ENCODE data around the gene KBTBD13.
"Not testable (repeated sequence)": the region's sequence is repeated elsewhere in the genome, so short reads cannot be mapped to it uniquely, and the experiment has no call there.

KBTBD13 gene

GRCh38 chr15:65068403-65068788 lies 8.2 kb upstream of the KBTBD13 start:
- FAIRE-seq = no peak
- TF ChIP-seq TAF1 (IDR thresholded peaks at IDR 0.05; ENCODE audit: low read depth, low read length) (no peak), SPI1 (IDR thresholded peaks at IDR 0.05; ENCODE audit: low read depth, low read length) (no peak), POLR2AphosphoS5 (IDR thresholded peaks at IDR 0.05; ENCODE audit: low read depth, low read length) (no peak), POU2F2 (IDR thresholded peaks at IDR 0.05; ENCODE audit: low read depth, low read length) (no peak), POLR2A (IDR thresholded peaks at IDR 0.05; ENCODE audit: low read depth, low read length) (no peak), PAX5 (IDR thresholded peaks at IDR 0.05; ENCODE audit: insufficient read depth, low read length, severe bottlenecking) (no peak)
- DNase-seq (ENCODE audit: insufficient read length, low spot score) = no peak

DNA sequence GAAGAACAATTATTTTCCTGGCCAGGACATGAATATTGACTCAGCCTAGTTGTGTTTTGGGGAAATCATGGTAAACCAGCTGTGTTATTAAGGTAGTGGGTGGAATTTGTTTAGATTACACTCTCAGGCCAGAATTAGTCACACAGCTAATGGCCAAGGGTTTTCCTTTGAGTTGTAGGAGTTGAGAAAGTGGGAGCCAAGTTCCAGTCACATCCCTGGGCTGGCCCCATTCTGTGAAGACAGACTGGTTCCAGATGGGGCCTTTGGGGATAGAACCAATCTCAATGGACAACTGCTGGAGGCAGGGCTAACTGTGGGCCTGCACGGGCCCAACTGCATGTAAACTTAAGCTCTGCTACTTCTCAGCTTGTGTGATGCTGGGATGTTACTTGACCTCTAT lies 7.4 kb upstream of the KBTBD13 start:
- DNase-seq (ENCODE audit: insufficient read length, low spot score) = no peak
- FAIRE-seq = no peak

DNA sequence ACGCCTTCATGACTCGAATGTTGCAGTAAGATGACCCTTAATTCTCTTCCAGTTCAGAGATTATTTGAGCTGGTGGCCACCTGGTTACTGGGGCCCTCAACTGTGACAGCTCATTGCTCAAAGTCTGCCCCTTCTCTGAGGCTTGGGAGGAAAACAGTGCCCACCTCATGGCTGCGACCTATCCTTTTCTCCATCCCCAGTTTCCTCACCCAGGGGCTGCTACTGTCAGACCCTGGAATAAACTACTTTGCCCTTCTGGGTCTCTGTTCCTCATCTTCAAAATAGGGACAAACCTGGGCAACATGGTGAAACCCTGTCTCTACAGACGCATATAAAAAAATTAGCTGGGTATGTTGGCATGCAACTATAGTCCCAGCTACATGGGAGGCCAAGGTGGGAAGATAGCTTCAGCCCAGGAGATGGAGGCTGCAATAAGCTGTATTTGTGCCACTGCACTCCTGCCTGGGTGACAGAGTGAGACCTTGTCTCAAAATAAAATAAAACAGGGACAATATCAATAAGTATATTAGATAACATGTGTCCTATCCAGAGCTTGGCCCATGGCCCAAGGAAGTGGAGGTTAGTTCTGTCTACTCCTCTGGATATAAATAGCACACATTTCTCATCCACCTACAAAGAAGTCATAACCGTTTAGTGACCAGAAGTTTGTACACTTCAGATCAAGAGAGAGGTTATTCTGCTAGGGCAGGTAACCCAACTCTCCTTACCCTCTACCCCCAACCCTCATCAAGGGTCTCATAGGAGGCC lies 6.6 kb upstream of the KBTBD13 start:
- DNase-seq (ENCODE audit: insufficient read length, low spot score) = no peak
- TF ChIP-seq POU2F2 (IDR thresholded peaks at IDR 0.05; ENCODE audit: low read depth, low read length) (no peak), PAX5 (IDR thresholded peaks at IDR 0.05; ENCODE audit: insufficient read depth, low read length, severe bottlenecking) (no peak), POLR2A (IDR thresholded peaks at IDR 0.05; ENCODE audit: low read depth, low read length) (no peak), POLR2AphosphoS5 (IDR thresholded peaks at IDR 0.05; ENCODE audit: low read depth, low read length) (no peak), TAF1 (IDR thresholded peaks at IDR 0.05; ENCODE audit: low read depth, low read length) (no peak), SPI1 (IDR thresholded peaks at IDR 0.05; ENCODE audit: low read depth, low read length) (no peak)
- no peak for FAIRE-seq

More for the DNA sequence above, 7.4 kb upstream of the KBTBD13 start:
- no peak for TF ChIP-seq POU2F2 (IDR thresholded peaks at IDR 0.05; ENCODE audit: low read depth, low read length)
- TF ChIP-seq POLR2A (IDR thresholded peaks at IDR 0.05; ENCODE audit: low read depth, low read length) = no peak
- no peak for TF ChIP-seq PAX5 (IDR thresholded peaks at IDR 0.05; ENCODE audit: insufficient read depth, low read length, severe bottlenecking)
- TF ChIP-seq TAF1 (IDR thresholded peaks at IDR 0.05; ENCODE audit: low read depth, low read length) = no peak
- TF ChIP-seq POLR2AphosphoS5 (IDR thresholded peaks at IDR 0.05; ENCODE audit: low read depth, low read length) = no peak
- TF ChIP-seq SPI1 (IDR thresholded peaks at IDR 0.05; ENCODE audit: low read depth, low read length) = no peak

DNA sequence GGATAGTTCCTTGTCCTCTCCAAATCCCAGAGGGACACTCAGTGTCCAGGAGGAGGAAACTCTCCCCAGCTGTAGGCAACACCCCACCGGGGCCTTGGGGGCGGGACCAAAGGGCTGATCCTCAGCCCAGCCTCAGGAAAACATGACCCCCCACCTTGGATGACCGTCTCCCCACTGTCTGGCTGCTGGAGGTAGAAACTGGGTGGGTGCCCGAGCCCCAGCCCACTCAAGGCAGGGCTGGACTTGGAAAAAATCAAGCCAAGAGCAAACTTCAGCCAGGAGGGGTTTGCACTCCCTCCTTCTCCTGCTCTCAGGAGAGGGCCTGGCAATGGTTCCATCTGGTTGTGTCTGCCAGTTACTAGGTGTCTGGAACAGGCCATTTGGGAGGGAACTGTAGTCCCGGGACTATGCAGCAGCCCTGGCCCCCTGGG lies 5.2 kb upstream of the KBTBD13 start:
- no peak for TF ChIP-seq PAX5 (IDR thresholded peaks at IDR 0.05; ENCODE audit: insufficient read depth, low read length, severe bottlenecking)
- TF ChIP-seq POU2F2 (IDR thresholded peaks at IDR 0.05; ENCODE audit: low read depth, low read length) = no peak
- no peak for TF ChIP-seq POLR2A (IDR thresholded peaks at IDR 0.05; ENCODE audit: low read depth, low read length)
- no peak for TF ChIP-seq TAF1 (IDR thresholded peaks at IDR 0.05; ENCODE audit: low read depth, low read length)
- no peak for TF ChIP-seq POLR2AphosphoS5 (IDR thresholded peaks at IDR 0.05; ENCODE audit: low read depth, low read length)
- TF ChIP-seq SPI1 (IDR thresholded peaks at IDR 0.05; ENCODE audit: low read depth, low read length) = no peak
- DNase-seq (ENCODE audit: insufficient read length, low spot score) = no peak
- FAIRE-seq = no peak

- DNase-seq (ENCODE audit: insufficient read length, low spot score) (no peak), FAIRE-seq (no peak)
- no peak for TF ChIP-seq TAF1 (IDR thresholded peaks at IDR 0.05; ENCODE audit: low read depth, low read length)
- no peak for TF ChIP-seq POLR2A (IDR thresholded peaks at IDR 0.05; ENCODE audit: low read depth, low read length)
- TF ChIP-seq SPI1 (IDR thresholded peaks at IDR 0.05; ENCODE audit: low read depth, low read length) = no peak
- TF ChIP-seq PAX5 (IDR thresholded peaks at IDR 0.05; ENCODE audit: insufficient read depth, low read length, severe bottlenecking) = no peak
- TF ChIP-seq POU2F2 (IDR thresholded peaks at IDR 0.05; ENCODE audit: low read depth, low read length) = no peak
- no peak for TF ChIP-seq POLR2AphosphoS5 (IDR thresholded peaks at IDR 0.05; ENCODE audit: low read depth, low read length)
Measured at GRCh38 chr15:65072027-65072426, 4.5 kb upstream of the KBTBD13 start.

DNA sequence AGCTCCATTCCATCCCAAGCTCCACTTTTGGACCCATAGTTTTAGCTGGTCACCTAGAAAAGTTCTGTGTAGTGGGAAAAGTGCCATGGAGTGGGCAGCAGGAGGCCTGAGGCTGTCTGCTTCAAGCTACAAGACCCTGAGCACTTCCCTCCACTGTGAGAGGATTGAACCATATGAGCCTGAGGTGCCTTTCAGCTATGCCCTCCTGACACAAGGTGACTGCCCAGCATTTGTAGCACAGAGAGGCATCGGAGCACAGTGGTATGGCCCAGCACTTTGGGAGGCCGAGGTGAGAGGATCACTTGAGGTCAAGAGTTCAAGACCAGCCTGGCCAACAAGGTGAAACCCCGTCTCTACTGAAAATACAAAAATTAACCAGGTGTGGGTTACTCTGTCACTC lies 3.9 kb upstream of the KBTBD13 start:
- DNase-seq (ENCODE audit: insufficient read length, low spot score) = no peak
- TF ChIP-seq POLR2A (IDR thresholded peaks at IDR 0.05; ENCODE audit: low read depth, low read length) (no peak), SPI1 (IDR thresholded peaks at IDR 0.05; ENCODE audit: low read depth, low read length) (no peak), POU2F2 (IDR thresholded peaks at IDR 0.05; ENCODE audit: low read depth, low read length) (no peak), PAX5 (IDR thresholded peaks at IDR 0.05; ENCODE audit: insufficient read depth, low read length, severe bottlenecking) (no peak), POLR2AphosphoS5 (IDR thresholded peaks at IDR 0.05; ENCODE audit: low read depth, low read length) (no peak), TAF1 (IDR thresholded peaks at IDR 0.05; ENCODE audit: low read depth, low read length) (no peak)
- FAIRE-seq = no peak

GRCh38 chr15:65074946-65075345 lies 1.6 kb upstream of the KBTBD13 start:
- not testable (repeated sequence) for DNase-seq (ENCODE audit: insufficient read length, low spot score); FAIRE-seq

DNA sequence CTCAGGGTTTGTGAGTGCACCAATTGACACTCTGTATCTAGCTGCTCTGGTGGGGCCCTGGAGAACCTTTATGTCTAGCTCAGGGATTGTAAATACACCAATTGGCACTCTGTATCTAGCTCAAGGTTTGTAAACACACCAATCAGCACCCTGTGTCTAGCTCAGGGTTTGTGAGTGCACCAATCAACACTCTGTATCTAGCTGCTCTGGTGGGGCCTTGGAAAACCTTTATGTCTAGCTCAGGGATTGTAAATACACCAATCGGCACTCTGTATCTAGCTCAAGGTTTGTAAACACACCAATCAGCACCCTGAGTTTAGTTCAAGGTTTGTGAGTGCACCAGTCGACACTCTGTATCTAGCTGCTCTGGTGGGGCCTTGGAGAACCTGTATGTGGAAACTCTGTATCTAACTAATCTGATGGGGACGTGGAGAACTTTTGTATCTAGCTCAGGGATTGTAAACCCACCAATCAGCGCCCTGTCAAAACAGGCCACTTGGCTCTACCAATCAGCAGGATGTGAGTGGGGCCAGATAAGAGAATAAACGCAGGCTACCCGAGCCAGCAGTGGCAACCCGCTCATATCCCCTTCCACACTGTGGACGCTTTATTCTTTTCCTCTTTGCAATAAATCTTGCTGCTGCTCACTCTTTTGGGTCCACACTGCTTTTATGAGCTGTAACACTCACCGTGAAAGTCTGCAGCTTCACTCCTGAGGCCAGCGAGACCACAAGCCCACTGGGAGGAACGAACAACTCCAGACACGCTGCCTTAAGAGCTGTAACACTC lies 745 bp upstream of the KBTBD13 start:
- not testable (repeated sequence) for FAIRE-seq; DNase-seq (ENCODE audit: insufficient read length, low spot score)

- FAIRE-seq (no peak), DNase-seq (ENCODE audit: insufficient read length, low spot score) (no peak)
- TF ChIP-seq TAF1 (IDR thresholded peaks at IDR 0.05; ENCODE audit: low read depth, low read length) (no peak), POU2F2 (IDR thresholded peaks at IDR 0.05; ENCODE audit: low read depth, low read length) (no peak)
Measured at GRCh38 chr15:65077291-65077980, 890 bp downstream of the KBTBD13 start.

GRCh38 chr15:65077981-65078352 lies 1.4 kb downstream of the KBTBD13 start:
- FAIRE-seq (no peak), DNase-seq (ENCODE audit: insufficient read length, low spot score) (peak; percentile 42)
- TF ChIP-seq POLR2AphosphoS5 (IDR thresholded peaks at IDR 0.05; ENCODE audit: low read depth, low read length) (no peak), POLR2A (IDR thresholded peaks at IDR 0.05; ENCODE audit: low read depth, low read length) (no peak), POU2F2 (IDR thresholded peaks at IDR 0.05; ENCODE audit: low read depth, low read length) (no peak), PAX5 (IDR thresholded peaks at IDR 0.05; ENCODE audit: insufficient read depth, low read length, severe bottlenecking) (no peak), TAF1 (IDR thresholded peaks at IDR 0.05; ENCODE audit: low read depth, low read length) (no peak), SPI1 (IDR thresholded peaks at IDR 0.05; ENCODE audit: low read depth, low read length) (no peak)

All from GM12891 (cell line).